Measurements from ENCODE around the gene CREBZF.

Gene CREBZF, protein sequence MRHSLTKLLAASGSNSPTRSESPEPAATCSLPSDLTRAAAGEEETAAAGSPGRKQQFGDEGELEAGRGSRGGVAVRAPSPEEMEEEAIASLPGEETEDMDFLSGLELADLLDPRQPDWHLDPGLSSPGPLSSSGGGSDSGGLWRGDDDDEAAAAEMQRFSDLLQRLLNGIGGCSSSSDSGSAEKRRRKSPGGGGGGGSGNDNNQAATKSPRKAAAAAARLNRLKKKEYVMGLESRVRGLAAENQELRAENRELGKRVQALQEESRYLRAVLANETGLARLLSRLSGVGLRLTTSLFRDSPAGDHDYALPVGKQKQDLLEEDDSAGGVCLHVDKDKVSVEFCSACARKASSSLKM
- total RNA-seq = 121 to 172 reads per million in 2 donors

DNA sequence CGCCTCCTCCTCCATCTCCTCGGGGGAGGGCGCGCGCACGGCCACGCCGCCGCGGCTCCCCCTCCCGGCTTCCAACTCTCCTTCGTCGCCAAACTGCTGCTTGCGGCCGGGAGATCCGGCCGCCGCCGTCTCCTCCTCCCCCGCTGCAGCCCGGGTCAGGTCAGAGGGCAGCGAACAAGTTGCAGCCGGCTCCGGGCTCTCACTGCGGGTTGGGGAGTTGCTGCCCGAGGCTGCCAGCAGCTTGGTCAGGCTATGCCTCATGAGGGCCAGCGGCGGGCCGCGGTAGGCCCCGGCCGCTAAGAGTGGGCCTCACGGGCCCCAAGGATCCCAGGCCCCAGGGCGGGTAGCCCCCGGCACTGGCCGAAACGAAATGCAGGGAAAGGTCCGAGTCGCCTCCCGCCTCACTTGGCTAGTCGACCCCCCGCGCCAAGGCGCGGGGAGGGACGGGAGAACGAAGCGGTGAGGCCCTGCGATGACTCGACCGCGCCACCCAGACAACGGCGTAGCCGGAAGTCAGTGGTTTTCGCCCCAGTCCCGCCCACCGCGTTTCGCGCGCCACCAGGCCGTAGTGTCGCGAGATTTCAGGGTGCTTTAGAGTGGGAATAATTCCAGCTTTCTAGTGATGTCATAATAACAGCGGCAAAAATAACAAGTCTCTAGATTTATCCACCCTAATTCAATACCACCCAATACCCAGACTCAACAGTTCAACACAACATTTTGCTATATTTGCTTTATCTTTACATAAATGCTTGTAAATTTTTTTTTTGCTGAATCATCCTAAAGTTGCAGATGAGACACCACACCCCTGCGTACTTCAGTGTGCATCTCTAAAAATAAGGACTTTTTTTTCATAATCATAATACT lies at the start of gene CREBZF:
TSS of gene CREBZF (minus strand) at position 515 of the 867 bp plus-strand sequence. CDS start at position 261, 254 bp downstream.
- peak; percentile 88 for DNase-seq

DNA sequence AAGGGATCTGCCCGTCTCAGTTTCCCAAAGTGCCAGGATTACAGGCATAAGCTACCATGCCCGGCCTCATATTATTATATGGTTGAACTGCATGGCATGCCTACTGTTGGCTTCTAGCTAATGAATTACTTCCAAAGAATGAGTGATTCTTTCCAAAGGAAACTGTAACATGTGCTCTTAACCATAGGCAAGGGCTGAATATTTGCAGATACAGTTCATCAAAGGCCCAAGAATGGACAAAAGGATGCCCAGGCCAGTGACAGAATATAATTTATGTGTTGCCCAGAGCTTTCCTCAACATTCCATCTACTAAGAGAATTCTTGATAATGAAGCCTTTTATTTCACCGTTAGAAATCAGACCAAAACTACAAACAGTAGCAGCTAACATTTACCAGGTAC lies 48.0 kb upstream of the CREBZF start:
- DNase-seq = no peak

DNA sequence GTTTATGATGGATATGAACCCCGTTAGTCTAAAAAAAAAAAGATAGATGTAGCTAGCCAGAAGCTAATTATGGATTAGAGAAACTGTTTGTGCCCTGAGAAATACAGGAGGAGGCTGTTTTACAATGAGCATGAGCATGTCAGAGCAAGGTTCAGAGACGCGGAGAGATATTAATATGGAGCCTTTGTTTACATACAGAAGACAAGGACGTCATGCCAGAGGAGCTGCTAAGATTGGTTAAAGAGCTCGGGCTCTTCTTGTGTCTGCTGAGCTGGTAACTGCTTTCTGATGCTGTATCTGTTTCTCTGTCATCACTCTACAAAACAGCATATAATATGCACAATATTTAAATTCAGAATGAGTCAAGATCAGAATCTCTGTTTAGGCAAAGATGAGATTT lies 46.0 kb upstream of the CREBZF start:
- no peak for DNase-seq

DNA sequence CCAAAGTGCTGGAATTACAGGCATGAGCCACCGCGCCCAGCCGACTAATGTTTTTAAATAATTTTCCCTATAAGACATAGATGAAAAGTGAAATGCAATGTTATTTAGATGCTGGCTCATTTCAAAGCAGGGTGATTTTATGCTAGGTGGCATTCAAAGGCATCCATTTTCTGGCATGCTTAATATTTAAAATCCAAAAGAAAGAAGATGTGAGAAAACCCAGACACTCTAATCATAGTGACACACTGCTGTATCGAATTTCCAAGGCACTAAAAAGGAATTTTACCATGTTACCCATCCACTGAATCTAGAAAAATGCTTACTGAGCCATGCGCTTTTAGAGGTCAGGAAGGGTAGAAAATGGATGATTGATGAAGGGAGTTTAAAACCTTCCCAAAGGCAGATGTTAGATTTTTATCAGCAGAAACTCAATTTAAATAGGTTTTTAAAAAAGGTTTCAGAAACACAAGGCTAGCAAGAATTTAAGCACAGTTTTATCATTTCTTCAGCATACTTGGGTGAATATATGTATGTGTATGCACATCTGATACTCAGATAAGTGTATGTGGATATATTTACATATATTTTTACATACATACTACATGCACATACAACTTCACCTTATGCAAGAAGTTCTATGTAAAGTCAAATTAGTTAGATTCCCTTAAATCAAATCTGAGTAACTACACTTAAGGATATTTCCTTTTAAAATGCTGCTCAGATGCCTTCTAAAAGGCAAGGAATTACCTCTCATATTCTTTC lies 45.2 kb upstream of the CREBZF start:
- no peak for DNase-seq

DNA sequence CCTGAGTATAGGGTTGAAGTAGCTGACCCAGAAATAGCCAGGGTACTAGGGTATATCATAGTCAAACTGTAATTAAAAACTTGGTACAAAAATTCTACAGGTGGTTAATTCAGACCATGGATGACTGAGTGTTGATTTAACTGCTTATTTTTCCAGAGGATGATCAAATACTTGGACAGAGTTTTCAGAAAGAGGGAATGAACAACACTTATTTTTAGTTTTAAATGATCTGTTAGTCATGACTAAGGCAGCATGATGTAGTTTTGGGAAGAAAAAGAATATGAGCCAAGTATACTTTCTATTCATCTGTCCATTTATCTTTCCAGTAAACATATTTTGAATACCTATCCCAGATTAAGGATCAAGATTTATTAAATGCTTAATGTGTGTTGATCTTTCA lies 40.9 kb upstream of the CREBZF start:
- DNase-seq = no peak

DNA sequence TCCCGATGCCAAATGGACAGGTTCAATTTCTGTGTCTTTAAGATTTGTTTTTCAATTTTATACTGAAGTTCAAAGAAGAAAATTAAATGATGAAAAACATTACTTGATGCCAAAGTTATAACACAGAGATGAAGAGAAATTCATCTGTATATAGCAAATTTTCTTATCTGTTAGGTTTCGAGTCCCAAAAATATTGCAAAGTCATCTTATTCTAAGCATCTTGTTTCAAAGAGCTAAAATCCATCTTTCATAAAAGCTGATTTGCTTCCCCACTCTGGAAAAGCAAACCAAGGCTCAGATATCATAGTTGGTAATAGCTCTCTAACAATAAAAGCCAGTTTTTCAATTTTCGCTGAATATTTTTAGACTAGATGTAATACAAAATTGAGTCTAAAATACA lies 40.0 kb upstream of the CREBZF start:
- DNase-seq = no peak

DNA sequence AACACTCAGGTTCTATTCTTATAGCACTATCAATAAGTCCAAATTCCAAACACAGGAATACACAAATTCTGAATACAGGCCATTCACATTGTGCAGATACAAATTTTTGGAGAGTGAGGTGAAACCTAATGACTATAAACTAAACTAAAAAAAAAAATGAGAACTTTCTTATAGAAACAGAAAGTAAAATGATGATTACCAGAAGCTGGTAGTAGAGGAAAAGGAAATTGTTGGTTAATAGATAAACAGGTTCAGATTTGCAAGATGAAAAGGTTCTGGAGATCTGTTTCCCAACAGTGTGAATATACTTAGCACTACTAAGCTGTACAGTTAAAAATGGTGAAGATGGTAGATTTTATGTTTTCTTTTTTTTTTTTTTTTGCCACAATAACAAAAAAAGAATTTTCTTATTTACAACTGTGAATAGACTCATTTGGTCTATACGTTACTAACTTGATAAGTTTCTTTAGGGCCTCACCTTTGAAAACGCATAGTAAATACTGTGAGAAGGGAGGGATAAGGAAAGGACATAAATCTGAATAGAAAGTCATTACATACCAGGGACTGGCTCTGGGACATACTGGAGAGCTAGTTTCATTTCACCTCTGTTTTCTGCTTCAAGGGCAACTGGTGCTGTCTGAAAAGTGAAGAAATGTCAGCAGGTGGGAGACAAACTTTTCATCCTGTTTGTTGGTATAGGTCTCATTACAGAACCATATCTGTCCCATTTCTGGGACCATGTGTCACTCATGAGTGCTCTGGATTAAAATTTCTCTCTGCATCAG lies 35.2 kb upstream of the CREBZF start:
- no peak for DNase-seq

DNA sequence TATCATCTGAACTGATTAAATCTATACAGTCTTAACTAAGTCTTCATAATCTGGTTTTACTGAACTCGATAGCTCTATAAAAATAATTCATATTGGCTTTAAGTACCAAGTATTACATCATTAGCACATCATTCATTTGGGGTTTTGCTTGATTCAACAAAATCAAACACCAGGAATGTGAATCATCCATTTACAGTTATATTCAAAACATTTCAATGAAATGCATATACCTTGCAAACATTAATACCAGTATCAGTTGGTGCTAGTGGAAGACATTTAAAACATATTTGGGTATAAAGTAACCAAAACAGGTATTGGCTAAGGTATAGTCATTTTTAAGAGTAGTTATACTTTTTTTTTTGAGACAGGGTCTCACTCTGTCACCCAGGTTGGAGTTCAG lies 33.3 kb upstream of the CREBZF start:
- DNase-seq = no peak

DNA sequence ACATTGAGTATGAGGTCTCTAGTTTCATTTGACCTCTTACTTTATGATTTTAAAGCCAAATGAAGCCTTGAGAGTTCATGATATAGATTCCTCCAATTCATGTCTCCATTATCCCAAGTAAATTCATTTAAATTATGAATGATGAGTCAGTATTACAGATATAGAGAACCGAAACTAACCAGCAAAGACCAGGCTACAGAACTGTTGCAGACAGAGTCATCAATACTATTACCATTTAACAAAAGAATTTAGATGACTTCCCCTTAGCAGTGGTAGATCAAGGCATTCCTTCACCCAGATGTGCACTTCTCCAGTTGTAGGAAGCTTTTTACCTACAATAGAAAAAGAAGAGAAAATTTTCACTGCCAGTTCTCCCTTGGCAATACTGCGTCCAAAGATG lies 32.8 kb upstream of the CREBZF start:
- no peak for DNase-seq

DNA sequence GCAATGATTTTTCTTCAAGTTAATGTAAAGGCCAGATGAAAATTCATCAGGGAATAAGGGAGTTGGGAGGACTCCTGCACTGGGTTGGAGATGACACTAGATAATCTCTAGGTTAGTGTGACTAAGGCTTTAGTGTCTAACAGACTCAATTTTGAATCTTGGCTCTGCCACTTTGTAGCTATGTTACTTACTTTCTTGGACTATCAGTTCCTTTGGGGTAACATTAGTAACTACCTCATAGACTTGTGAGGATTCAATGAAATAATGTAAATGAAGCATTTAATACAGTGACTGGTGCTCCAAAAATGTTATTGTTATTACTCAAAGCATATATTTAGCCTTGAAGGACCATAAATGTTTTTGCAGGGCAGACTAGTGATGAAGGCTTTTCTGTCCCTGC lies 30.6 kb upstream of the CREBZF start:
- DNase-seq = no peak

DNA sequence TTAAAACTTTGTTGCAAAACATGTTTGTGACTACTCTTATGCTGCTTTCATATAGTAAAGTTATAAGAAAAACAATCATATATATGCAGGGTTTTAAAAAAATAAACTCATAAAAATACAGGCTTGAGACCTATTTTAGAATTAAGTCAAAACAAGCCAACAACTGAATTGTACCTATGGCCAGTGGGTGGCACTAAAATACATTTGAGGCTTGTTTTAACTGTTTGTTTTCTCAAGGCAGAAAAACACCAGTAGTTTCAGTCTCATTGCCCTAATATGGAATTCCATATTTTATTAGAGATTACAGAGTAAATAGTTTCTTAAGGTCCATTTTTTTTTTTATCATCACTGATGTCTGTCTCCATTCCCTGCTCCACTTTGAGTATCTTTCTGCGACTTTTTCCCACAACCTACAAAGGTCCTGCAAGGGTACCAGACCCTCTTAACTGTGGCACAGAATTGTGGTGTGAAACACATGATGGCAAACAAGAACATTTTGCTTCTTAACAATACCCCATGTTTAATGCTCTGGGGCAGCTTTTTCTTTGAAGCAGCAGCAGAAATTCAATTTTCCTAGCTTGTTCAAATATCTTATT lies 29.6 kb upstream of the CREBZF start:
- no peak for DNase-seq

DNA sequence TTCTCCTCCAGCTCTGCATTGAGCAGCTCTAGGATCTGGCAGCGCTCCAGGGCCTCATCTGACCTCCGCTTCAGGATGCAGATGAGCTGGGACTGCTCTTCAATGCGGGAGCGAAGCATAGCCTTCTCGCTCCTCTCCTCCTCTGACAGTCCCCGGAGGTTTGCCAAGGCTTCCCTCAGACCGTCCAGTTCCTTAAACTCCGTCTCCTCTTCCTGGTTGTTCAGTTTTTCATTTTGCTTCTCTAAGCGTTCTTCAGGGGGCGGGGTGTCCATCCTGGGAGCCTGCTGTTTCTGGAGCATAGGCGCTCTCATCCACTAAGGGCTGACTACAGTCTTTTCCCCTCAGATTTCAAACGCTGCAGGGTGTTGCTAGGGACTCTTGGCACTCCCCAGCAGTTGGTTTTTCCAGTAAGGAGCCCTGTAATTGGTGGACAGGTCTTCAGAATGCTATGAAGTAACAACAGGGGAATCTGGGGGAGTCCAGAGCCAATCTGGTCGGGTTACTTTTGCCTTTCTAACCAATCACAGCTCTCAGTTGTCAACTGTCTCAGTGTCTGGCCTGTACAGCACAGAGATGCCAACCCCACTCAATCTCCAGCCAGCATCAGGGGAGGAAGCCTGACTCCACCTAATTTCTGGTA lies 21.0 kb upstream of the CREBZF start, which contains the start of gene CCDC89:
TSS of gene CCDC89 (minus strand) at position 376 of the 640 bp plus-strand sequence. CDS start at position 311, 65 bp downstream.
- no peak for DNase-seq

DNA sequence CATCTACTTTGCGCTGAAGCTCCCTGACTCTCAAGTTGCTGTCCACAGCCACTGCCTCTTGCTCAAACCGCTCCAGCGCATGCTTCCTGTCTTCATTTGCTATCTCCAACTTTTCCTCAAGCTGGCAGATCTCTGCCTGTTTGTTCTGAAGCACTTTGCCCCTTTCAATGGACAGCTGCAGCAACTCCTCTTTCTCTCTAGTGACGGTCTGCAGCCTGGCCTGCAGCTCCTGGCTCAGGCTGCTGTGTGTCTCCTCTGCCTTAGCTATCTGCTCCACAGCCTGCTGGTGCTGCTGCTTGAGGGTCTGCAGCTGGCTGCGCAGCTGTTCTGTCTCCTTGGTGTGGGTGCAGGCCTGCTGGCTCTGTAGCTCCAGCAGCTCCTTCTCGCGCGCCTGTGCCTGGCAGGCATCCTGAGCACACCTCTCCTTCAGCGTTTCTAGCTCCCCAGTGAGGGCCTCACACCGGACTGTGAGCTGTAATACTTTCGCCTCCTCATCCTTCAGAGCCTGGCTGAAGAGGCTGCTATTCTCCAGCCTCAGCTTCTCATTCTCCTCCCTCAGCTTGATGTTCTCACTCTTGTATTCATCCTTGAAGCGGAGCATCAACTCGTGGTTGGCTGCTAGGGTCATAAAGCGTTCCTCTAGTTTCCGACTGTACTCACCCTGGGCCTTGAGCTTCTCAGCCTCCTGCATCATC lies 20.3 kb upstream of the CREBZF start:
- no peak for DNase-seq

DNA sequence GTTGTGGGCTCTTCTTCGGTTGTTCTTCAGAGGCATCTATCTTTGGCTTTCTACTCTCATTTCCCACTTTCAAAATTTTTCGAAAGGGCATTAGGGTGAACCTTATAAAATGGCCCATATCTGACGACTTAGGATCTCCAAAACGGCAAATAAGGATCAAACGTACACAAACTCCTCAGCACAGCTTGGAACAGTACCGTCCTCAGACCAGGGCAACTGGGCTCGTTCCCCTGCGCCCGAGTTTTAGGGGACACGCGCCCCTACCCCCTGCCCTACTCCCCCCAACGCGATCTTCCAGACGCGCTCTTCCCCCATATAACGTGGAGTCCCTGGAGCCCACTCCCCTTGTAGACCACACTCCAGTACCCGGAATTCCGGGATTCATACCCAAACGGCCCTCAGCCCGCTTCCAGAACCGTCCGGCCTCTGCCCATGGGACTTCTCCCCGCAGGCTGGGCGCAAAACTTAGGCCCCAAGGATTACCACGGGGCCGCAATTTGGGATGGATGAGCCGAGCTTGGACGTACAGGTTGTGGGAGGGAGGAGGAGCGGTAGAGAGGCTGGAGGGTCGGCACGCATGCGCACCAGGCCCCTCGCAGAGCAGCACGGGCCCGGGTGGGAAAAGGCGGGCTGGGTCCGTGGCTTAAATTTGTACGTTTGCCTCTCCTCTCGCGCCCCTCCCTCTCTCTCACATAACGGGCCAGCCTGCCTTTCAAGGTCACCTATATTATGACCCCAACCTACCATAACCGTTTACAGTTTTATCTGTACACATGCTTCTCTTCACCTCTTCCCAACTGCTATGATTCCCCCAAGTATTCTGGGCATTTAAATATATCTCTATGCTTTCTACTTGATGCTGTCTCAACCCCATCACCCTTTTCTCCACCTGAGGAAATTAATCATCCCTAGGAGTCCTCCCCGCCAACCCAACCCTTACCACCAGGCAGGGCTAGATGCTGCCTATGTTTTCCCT lies 17.7 kb upstream of the CREBZF start:
- DNase-seq = peak; percentile 28

DNA sequence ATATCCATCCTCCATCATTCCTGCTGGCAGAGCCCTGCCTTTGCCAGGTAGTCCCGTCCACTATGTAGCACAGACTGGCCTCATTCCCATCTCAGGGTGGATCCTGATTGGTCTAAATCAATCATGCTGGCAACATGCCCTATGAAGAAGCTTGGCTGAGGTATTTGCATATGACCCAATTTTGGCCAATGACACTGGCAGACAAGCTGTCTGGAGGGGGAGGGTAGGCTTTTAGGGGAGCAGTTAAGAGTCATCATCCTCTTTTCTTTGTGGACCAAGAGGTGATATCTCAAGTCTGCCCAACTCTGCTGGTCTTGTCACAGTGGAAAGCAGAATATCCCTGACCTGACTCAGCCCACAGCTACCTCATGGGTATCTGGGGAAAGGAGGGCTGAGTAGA lies 16.0 kb upstream of the CREBZF start:
- DNase-seq = no peak

DNA sequence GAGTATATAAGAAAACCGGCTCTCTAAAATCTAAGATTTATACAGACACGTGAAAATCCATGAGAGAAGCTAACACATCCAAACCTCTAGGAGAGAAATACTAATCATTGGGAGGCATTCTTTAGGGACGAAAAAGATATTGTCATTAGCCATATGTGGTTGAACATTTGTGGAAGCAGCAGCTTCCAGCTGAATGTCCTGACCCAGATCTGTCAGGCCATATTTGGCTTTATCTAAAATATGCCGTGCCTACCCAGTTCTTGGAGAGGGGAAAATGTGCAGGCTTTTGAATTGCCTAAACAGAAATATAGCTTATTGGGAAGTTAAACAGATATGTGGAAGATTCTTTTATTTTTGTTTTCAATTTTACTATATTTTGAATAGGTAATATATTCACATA lies 14.6 kb upstream of the CREBZF start:
- DNase-seq = no peak

DNA sequence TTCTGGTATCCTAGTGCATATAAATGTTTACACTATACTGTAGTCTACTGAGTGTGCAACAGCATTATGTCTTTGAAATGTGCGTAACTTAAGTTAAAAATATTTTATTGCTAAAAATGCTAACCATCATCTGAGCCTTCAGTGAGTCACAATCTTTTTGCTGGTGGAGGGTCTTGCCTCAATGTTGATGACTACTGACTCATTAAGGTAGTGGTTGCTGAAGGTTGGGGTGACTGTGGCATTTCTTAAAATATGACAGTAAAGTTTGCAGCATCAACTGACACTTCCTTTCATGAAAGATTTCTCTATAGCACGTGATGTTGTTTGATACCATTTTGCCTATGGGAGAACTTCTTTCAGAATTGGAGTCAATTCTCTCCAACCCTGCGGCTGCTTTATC lies 8.5 kb upstream of the CREBZF start:
- DNase-seq = no peak

DNA sequence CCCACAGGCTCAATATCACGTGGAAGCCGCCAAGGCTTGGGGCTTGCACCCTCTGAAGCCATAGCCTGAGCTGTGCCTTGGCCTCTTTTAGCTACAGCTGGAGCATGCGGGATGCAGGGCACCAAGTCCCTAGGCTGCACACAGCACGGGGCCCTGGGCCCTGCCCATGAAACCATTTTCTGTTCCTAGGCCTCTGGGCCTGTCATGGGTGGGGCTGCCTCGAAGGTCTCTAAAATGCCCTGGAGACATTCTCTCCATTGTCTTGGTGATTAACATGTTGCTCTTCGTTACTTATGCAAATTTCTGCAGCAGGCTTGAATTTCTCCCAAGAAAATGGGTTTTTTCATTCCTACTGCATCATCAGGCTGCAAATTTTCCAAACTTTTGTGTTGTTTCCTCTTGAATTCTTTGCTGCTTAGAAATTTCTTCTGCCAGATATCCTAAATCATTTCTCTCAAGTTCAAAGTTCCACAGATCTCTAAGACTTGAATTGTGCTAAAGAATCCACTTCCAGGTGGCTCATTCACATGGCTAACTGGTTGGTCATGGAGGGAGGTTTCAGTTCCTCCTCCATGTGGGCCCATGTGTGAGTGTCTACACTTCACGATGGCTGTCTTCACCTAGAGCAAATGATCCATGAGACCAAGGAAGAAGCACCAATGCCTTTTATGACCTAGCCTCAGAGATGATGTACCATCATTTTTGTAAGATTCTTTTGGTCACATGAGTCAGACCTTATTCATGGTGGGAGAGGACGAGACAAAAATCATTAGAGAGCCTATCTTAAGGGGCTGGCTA lies 7.4 kb upstream of the CREBZF start:
- DNase-seq = no peak
